Measurements from ENCODE around the gene CNTN4.

GRCh38 chr3:3071136-3071535, 972.5 kb downstream of the CNTN4 start:
- TF ChIP-seq CTCF (IDR thresholded peaks at IDR 0.05) (no peak), EP300 (IDR thresholded peaks at IDR 0.05) (no peak)

Data from ovary (tissue), 3 donors.